Heart left ventricle (tissue), 16 donors: ENCODE measurements around the gene TSPAN31. TPM values are rescaled to one million over a fixed set of nuclear protein-coding genes. Genes with fewer than 3 reads are reported as not detected.

Experiments
- ATAC-seq, 4 donors: fragments of 200-7000 bp; cut with Tn5 transposase; one replicate each; pipeline ENCODE4 v1.9.1; 2020 to 2022; ENCODE audit warnings: moderate library complexity in 4 of 4, mild to moderate bottlenecking in 3 of 4, moderate number of reproducible peaks in 1 of 4
- DNase-seq, 5 donors: peaks; one replicate each; pipeline ENCODE4 v3.0.0-alpha.2; 2020
- H3K27ac ChIP-seq, 12 donors: fragments of 200-600 bp; sonication (generic) in 4 of 12; one replicate each; pipeline versions ENCODE4 v1.5.0 to v1.8.0; 2016 to 2022; ENCODE audit warnings: mild to moderate bottlenecking in 2 of 12
- H3K27me3 ChIP-seq, 9 donors: fragments of 200-600 bp; sonication (generic) in 2 of 9; one replicate each; pipeline versions ENCODE4 v1.5.1 to v1.8.0; 2016 to 2022; ENCODE audit warnings: mild to moderate bottlenecking in 3 of 9
- H3K36me3 ChIP-seq, 9 donors: fragments of 200-600 bp; sonication (generic) in 2 of 9; one replicate each; pipeline versions ENCODE4 v1.5.0 to v1.8.0; 2018 to 2022; ENCODE audit warnings: mild to moderate bottlenecking in 2 of 9
- H3K4me1 ChIP-seq, 12 donors: fragments of 200-600 bp; sonication (generic) in 4 of 12; one replicate each; pipeline versions ENCODE4 v1.5.0 to v1.8.0; 2016 to 2022; ENCODE audit warnings: mild to moderate bottlenecking in 3 of 12
- H3K4me3 ChIP-seq, 12 donors: fragments of 200-600 bp; sonication (generic) in 4 of 12; one replicate each; pipeline versions ENCODE4 v1.5.0 to v1.8.0; 2017 to 2022; ENCODE audit warnings: mild to moderate bottlenecking in 9 of 12, moderate library complexity in 4 of 12
- H3K9me3 ChIP-seq, 12 donors: fragments of 200-600 bp; sonication (generic) in 4 of 12; one replicate each; pipeline versions ENCODE4 v1.5.0 to v1.8.0; 2016 to 2022; ENCODE audit warnings: mild to moderate bottlenecking in 1 of 12
- POLR2A ChIP-seq, 2 donors: fragments of 450-650 bp; IDR thresholded peaks; one replicate each; pipeline ENCODE4 v1.6.1; 2017; ENCODE audit warnings: antibody characterized with exemption in 2 of 2, mild to moderate bottlenecking in 2 of 2, moderate library complexity in 2 of 2
- WGBS, 4 donors: extraction: QIAGEN DNeasy Blood & Tissue Kit in 2 of 4; methylation state at CpG; one replicate each; pipeline versions ENCODE4 v1.1.5 to v1.1.7; 2013 to 2018; 5-methylcytosine and 5-hydroxymethylcytosine counted together
- intact Hi-C, 10 donors: fragments of 100-400 bp; cut with DNase I; formaldehyde crosslinking; loops; one replicate each; pipeline versions ENCODE4 v1.11.1 to v1.14.2; 2022
- polyA plus RNA-seq, 2 donors: library from polyadenylated mRNA; stranded (reverse); fragments of 200-250 nt; gene quantifications; one replicate each; pipeline ENCODE4 v1.2.3, GENCODE V29; 2013
- total RNA-seq, 9 donors: library from RNA; depleted of rRNA in 2 of 9; stranded (reverse); fragments of >200 nt in 2 of 9; fragmentation: NEBNext Ultra II Directional in 3 of 9; extraction: Animal tissue kit (Norgen Biotek cat#: 25700) in 3 of 9; gene quantifications; one replicate each; pipeline versions ENCODE4 v1.1.0 to v1.2.4, GENCODE V29; 2016 to 2023
- TF ChIP-seq, protein P1 (sequence below), 12 donors: fragments of 200-600 bp; sonication (generic) in 4 of 12; IDR thresholded peaks; one replicate each; pipeline versions ENCODE4 v1.5.0 to v1.8.0; 2018 to 2022; ENCODE audit warnings: antibody characterized with exemption in 12 of 12, mild to moderate bottlenecking in 5 of 12
- donor health status: ischemic (EF 13 %, LVEDD 7.1; RV severe dilation, severe dysfunction).
- donor health status: healthy with polysubstance abuse.
- donor health status: DM: no; HTN: yes; CAD: no.
- donor health status: DM: no; HTN: no; CAD: no.
- donor health status: ischemic (EF 25% LVEDD 6.9; RV normal size, moderate dysfunction).
- donor health status: ischemic (EF 25% LVEDD 5.7; RV mildly dilated, moderate dysfunction).
- donor health status: healthy.
- donor health status: DM: yes; HTN: yes; CAD: no.
- donor health status: ischemic (EF 35%, LVEDD 5.7; RV mildly dilated, moderate dysfunction).
- donor health status: nonischemic (EF 11% LVEDD 7.7; RV severe dilation, severe dysfunction).
- donor health status: DM: yes; HTN: yes; CAD: no.
- donor health status: PGD.
- donor health status: ischemic (EF 29% LVEDD 5.4; RV normal size, mild dysfunction).
- donor health status: nonischemic (EF 23%, LVEDD 6.1; RV moderate dilation, normal function).

The TSPAN31 gene
- total and polyA plus RNA-seq, 11 donors: 27.2 to 59.3 (median 31.4) TPM

- peaks cover 0 to 40% (median 38%) of the 10 kb centered on the region in 9 donors for H3K36me3 ChIP-seq
- 0% methylated on average over 20 to 58 of the region's 58 CpGs for WGBS, 4 donors
- ATAC-seq: peak; percentile 89 to 95 (median 92)
- peaks cover 0 to 52% (median 33%) of the 10 kb centered on the region in 12 donors for H3K4me1 ChIP-seq
- peak; percentile 99 to 100 (median 99) for DNase-seq
- peak within 1 kb of the TSS; percentile 43 to 89 (median 72) for H3K4me3 ChIP-seq
- peak within 1 kb of the TSS; percentile 71 to 96 (median 91) for H3K27ac ChIP-seq
- H3K27me3 ChIP-seq: no peaks in the 10 kb centered on the region
- no peaks in the 10 kb centered on the region for H3K9me3 ChIP-seq
- TF ChIP-seq, protein P1, sequence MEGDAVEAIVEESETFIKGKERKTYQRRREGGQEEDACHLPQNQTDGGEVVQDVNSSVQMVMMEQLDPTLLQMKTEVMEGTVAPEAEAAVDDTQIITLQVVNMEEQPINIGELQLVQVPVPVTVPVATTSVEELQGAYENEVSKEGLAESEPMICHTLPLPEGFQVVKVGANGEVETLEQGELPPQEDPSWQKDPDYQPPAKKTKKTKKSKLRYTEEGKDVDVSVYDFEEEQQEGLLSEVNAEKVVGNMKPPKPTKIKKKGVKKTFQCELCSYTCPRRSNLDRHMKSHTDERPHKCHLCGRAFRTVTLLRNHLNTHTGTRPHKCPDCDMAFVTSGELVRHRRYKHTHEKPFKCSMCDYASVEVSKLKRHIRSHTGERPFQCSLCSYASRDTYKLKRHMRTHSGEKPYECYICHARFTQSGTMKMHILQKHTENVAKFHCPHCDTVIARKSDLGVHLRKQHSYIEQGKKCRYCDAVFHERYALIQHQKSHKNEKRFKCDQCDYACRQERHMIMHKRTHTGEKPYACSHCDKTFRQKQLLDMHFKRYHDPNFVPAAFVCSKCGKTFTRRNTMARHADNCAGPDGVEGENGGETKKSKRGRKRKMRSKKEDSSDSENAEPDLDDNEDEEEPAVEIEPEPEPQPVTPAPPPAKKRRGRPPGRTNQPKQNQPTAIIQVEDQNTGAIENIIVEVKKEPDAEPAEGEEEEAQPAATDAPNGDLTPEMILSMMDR (IDR thresholded peaks at IDR 0.05): no peak
- TF ChIP-seq POLR2A (IDR thresholded peaks at IDR 0.05): peak in 1 of 2 donors; percentile 69
- intact Hi-C loops: loop anchor here in 2 of 10 donors (1.0 to 5.0 kb wide), 2 partner anchors 20 to 60 kb away; partner anchors contain the start of genes EEF1AKMT3 (in 1 of the 2), METTL1 (in 1 of the 2) and OS9 (in 1 of the 2)
Observed at GRCh38 chr12:57751788-57752667, 7.2 kb downstream of the TSPAN31 start, which contains the start of gene CDK4. TSS of gene CDK4 (minus strand) at chr12:57752310. CDS start at chr12:57751717, 593 bp downstream.

- H3K4me3 ChIP-seq: peak overlapping the region in 9 of 12 donors; percentile 63 to 89 (median 77)
- H3K4me1 ChIP-seq: peaks cover 0 to 54% (median 33%) of the 10 kb centered on the region in 12 donors
Observed at GRCh38 chr12:57752668-57753000, 7.8 kb downstream of the TSPAN31 start.

GRCh38 chr12:57753756-57754337 lies 9.0 kb downstream of the TSPAN31 start:
- intact Hi-C loops: loop anchor here in 1 of 10 donors (5.0 kb wide), 1 partner anchor 62 kb away; the partner anchor contains the start of gene OS9
- H3K4me1 ChIP-seq: peaks cover 0 to 54% (median 33%) of the 10 kb centered on the region in 12 donors
- DNase-seq (no peak), ATAC-seq (no peak)
- peaks cover 0 to 40% (median 31%) of the 10 kb centered on the region in 9 donors for H3K36me3 ChIP-seq
- H3K27me3 ChIP-seq: no peaks in the 10 kb centered on the region
- H3K27ac ChIP-seq: peak overlapping the region in 1 of 12 donors; percentile 27
- WGBS, 4 donors: 19 to 38% (median 26%) methylated on average over 1 of the region's 1 CpG
- TF ChIP-seq, protein P1 (IDR thresholded peaks at IDR 0.05): no peak
- peak overlapping the region in 3 of 12 donors; percentile 69 to 87 (median 83) for H3K4me3 ChIP-seq
- H3K9me3 ChIP-seq: no peaks in the 10 kb centered on the region

More at GRCh38 chr12:57752668-57753000, 7.8 kb downstream of the TSPAN31 start:
- DNase-seq (no peak), ATAC-seq (no peak)
- intact Hi-C loops: loop anchor here in 2 of 10 donors (1.0 to 5.0 kb wide), 2 partner anchors 20 to 60 kb away; partner anchors contain the start of genes EEF1AKMT3 (in 1 of the 2), METTL1 (in 1 of the 2) and OS9 (in 1 of the 2)
- Histone ChIP-seq H3K9me3 (no peaks in the 10 kb centered on the region), H3K36me3 (peaks cover 0 to 40% (median 33%) of the 10 kb centered on the region in 9 donors), H3K27me3 (no peaks in the 10 kb centered on the region), H3K27ac (peak overlapping the region in 11 of 12 donors; percentile 42 to 95 (median 57))
- TF ChIP-seq POLR2A (IDR thresholded peaks at IDR 0.05): no peak
- TF ChIP-seq, protein P1 (IDR thresholded peaks at IDR 0.05): no peak
- 2 to 3% (median 2%) methylated on average over 5 of the region's 5 CpGs for WGBS, 4 donors
